HepG2 (cell line): ENCODE data around the gene ANKRD1. TPM values are rescaled to one million over a fixed set of nuclear protein-coding genes. Genes with fewer than 3 reads are reported as not detected.

Source experiments
- ATF7 ChIP-seq, 2 experiments: fragments of 450-650 bp in 1 of 2; sonication (generic) in 1 of 2; formaldehyde crosslinking in 1 of 2; IDR thresholded peaks; 2 replicates each; pipeline versions ENCODE4 v1.4.0 to v1.6.1; 2016 to 2020; ENCODE audit warnings: antibody characterized with exemption in 1 of 2, mild to moderate bottlenecking in 1 of 2, missing genetic modification reagents in 1 of 2
- CERS6 ChIP-seq: sonication (generic); formaldehyde crosslinking; IDR thresholded peaks from 2 replicates; pipeline ENCODE4 v1.5.0; 2020; ENCODE audit warnings: missing genetic modification reagents
- CHD2 ChIP-seq: IDR thresholded peaks from 2 replicates; pipeline ENCODE4 v1.6.1; 2011; ENCODE audit warnings: low read depth, low read length, improper control_type of control experiment
- HOXA5 ChIP-seq: sonication (generic); formaldehyde crosslinking; IDR thresholded peaks from 2 replicates; pipeline ENCODE4 v1.4.0; 2020; ENCODE audit warnings: missing genetic modification reagents
- JARID2 ChIP-seq: sonication (generic); formaldehyde crosslinking; IDR thresholded peaks from 2 replicates; pipeline ENCODE4 v1.8.1; 2023; ENCODE audit warnings: missing genetic modification reagents, inconsistent platforms; ENCODE audit not compliant: insufficient replicate concordance
- KDM5B ChIP-seq: sonication (generic); formaldehyde crosslinking; IDR thresholded peaks from 2 replicates; pipeline ENCODE4 v1.4.0; 2020; ENCODE audit warnings: missing genetic modification reagents, mild to moderate bottlenecking, borderline replicate concordance
- KLF9 ChIP-seq: IDR thresholded peaks from 2 replicates; pipeline ENCODE4 v1.6.1; 2016; ENCODE audit warnings: low read depth
- MED8 ChIP-seq: sonication (generic); formaldehyde crosslinking; IDR thresholded peaks from 2 replicates; pipeline ENCODE4 v1.8.1; 2023; ENCODE audit warnings: mild to moderate bottlenecking, missing genetic modification reagents; ENCODE audit not compliant: insufficient replicate concordance
- MXI1 ChIP-seq: IDR thresholded peaks from 3 replicates; pipeline ENCODE4 v1.6.1; 2012; ENCODE audit warnings: low read depth, low read length, inconsistent platforms, borderline replicate concordance
- NCOA2 ChIP-seq: sonication (generic); formaldehyde crosslinking; IDR thresholded peaks from 2 replicates; pipeline ENCODE4 v1.8.0; 2022; ENCODE audit warnings: inconsistent platforms
- PCBP2 ChIP-seq: fragments of 200-400 bp; formaldehyde crosslinking; optimal IDR thresholded peaks from 2 replicates; pipeline ENCODE3; 2018; ENCODE audit warnings: low read length, low read depth; ENCODE audit not compliant: poor library complexity, severe bottlenecking
- REXO4 ChIP-seq: sonication (generic); formaldehyde crosslinking; IDR thresholded peaks from 2 replicates; pipeline ENCODE4 v1.8.0; 2022; ENCODE audit warnings: missing genetic modification reagents, mild to moderate bottlenecking, borderline replicate concordance
- RFX1 ChIP-seq: fragments of 450-650 bp; IDR thresholded peaks from 2 replicates; pipeline ENCODE4 v1.6.1; 2017
- SMARCE1 ChIP-seq: fragments of 450-650 bp; IDR thresholded peaks from 2 replicates; pipeline ENCODE4 v1.6.1; 2017; ENCODE audit warnings: borderline replicate concordance
- ZBTB1 ChIP-seq: sonication (generic); formaldehyde crosslinking; IDR thresholded peaks from 2 replicates; pipeline ENCODE4 v1.4.0; 2020; ENCODE audit warnings: missing genetic modification reagents, borderline replicate concordance
- ZNF101 ChIP-seq: sonication (generic); formaldehyde crosslinking; IDR thresholded peaks from 2 replicates; pipeline ENCODE4 v1.4.0; 2020; ENCODE audit warnings: mild to moderate bottlenecking, low read depth, missing genetic modification reagents, borderline replicate concordance
- ZNF253 ChIP-seq: sonication (generic); formaldehyde crosslinking; IDR thresholded peaks from 2 replicates; pipeline ENCODE4 v1.8.0; 2022; ENCODE audit warnings: mild to moderate bottlenecking, missing genetic modification reagents, borderline replicate concordance
- ZNF747 ChIP-seq: sonication (generic); formaldehyde crosslinking; IDR thresholded peaks from 2 replicates; pipeline ENCODE4 v1.8.1; 2023; ENCODE audit warnings: missing genetic modification reagents, mild to moderate bottlenecking, borderline replicate concordance
- ZNF777 ChIP-seq: sonication (generic); formaldehyde crosslinking; IDR thresholded peaks from 2 replicates; pipeline ENCODE4 v1.4.0; 2020; ENCODE audit warnings: missing genetic modification reagents
- polyA plus RNA-seq, 8 experiments: library from polyadenylated mRNA; depleted of rRNA in 3 of 8; stranded (reverse) in 7 of 8; unstranded in 1 of 8; fragments of >200 nt; fragmentation: Illumina TruSeq in 4 of 8; extraction: Trizol in 4 of 8; gene quantifications; 2 replicates each; pipeline versions ENCODE4 v1.2.1 to v1.2.3, GENCODE V29; 2011 to 2016; ENCODE audit warnings: low read depth in 4 of 8, missing spikeins in 1 of 8, mixed read lengths in 1 of 8; ENCODE audit not compliant: insufficient read depth in 1 of 8
- total RNA-seq, 5 experiments: library from RNA; depleted of rRNA; stranded (reverse); fragments of >200 nt; fragmentation: Illumina TruSeq; extraction: Trizol; gene quantifications; 2 replicates each; pipeline ENCODE4 v1.2.3, GENCODE V29; 2016; ENCODE audit warnings: low read depth in 1 of 5
- TF ChIP-seq, protein P1 (sequence below): sonication (generic); formaldehyde crosslinking; IDR thresholded peaks from 2 replicates; pipeline ENCODE4 v1.5.1; 2020; ENCODE audit warnings: missing genetic modification reagents, mild to moderate bottlenecking, borderline replicate concordance
- TF ChIP-seq, protein P2 (sequence below): sonication (generic); formaldehyde crosslinking; IDR thresholded peaks from 2 replicates; pipeline ENCODE4 v1.4.0; 2020; ENCODE audit warnings: mild to moderate bottlenecking, missing genetic modification reagents
- TF ChIP-seq, protein P3 (sequence below): sonication (generic); formaldehyde crosslinking; IDR thresholded peaks from 2 replicates; pipeline ENCODE4 v1.8.0; 2022; ENCODE audit warnings: mild to moderate bottlenecking, missing genetic modification reagents, moderate library complexity
- TF ChIP-seq, protein P4 (sequence below): sonication (generic); formaldehyde crosslinking; IDR thresholded peaks from 2 replicates; pipeline ENCODE4 v1.4.0; 2020; ENCODE audit warnings: missing genetic modification reagents
- TF ChIP-seq, protein P5 (sequence below), 2 experiments: fragments of 450-650 bp in 1 of 2; sonication (generic) in 1 of 2; formaldehyde crosslinking; IDR thresholded peaks; 2 replicates each; pipeline versions ENCODE4 v1.5.0 to v1.8.0; 2020 to 2022; ENCODE audit warnings: mild to moderate bottlenecking in 1 of 2, missing genetic modification reagents in 1 of 2

The ANKRD1 gene
- total and polyA plus RNA-seq, 2 of the 13 experiments (the other 11 are each of a cell fraction or from before 2014, with no cell fraction given): 19.4 to 41.8 TPM

DNA sequence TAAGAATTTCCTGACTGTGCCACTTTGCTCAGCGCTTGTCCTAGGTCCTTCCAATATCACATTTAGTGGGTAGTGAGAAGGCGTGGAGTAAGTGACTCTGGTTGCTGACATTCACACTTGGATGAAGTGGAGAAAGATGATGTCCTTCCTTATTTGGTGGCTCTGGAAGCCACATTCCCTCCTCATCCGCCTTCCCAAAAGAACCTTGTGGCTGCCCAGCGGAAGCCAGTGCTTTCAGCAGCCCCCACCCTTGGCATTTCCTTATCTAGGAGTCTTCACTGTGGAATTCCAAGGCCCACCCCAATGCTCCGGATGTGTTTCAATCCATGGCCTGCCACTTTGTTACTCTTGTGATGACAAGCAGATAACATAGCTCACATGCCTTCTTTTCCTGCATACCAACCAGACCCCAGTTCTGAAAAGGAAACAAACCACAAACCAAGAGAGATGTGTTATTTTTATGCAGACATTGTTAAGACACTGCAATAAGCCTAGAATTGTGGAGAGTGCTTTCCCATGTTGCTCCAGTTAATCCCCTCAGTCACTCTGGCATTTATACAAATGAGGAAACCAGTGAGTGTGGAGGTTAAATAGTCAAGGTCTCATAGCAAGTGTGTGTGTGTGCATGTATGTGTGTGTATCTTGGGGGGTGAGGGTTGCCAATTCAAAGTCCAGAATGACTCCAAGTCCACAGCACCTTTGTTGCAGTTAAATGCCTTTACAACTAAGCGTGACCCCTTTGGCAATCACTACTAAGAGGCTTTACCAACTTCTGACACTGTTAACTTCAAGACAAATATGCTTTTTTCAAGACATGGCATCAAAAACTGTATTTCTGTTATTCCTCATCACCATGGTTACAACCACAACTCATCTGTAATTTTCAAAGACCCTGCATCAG is 10.3 kb upstream of the ANKRD1 start (continued):
- no peak for TF ChIP-seq SMARCE1
- no peak for TF ChIP-seq ZNF747 (CRISPR knock-in tag)
- TF ChIP-seq, protein P1, sequence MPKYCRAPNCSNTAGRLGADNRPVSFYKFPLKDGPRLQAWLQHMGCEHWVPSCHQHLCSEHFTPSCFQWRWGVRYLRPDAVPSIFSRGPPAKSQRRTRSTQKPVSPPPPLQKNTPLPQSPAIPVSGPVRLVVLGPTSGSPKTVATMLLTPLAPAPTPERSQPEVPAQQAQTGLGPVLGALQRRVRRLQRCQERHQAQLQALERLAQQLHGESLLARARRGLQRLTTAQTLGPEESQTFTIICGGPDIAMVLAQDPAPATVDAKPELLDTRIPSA (CRISPR knock-in tag): no peak
- TF ChIP-seq, protein P2, sequence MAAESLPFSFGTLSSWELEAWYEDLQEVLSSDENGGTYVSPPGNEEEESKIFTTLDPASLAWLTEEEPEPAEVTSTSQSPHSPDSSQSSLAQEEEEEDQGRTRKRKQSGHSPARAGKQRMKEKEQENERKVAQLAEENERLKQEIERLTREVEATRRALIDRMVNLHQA (CRISPR knock-in tag): no peak
- no peak for TF ChIP-seq REXO4 (CRISPR knock-in tag)
- TF ChIP-seq KDM5B (CRISPR knock-in tag): no peak
- TF ChIP-seq, protein P3, sequence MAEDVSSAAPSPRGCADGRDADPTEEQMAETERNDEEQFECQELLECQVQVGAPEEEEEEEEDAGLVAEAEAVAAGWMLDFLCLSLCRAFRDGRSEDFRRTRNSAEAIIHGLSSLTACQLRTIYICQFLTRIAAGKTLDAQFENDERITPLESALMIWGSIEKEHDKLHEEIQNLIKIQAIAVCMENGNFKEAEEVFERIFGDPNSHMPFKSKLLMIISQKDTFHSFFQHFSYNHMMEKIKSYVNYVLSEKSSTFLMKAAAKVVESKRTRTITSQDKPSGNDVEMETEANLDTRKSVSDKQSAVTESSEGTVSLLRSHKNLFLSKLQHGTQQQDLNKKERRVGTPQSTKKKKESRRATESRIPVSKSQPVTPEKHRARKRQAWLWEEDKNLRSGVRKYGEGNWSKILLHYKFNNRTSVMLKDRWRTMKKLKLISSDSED (CRISPR knock-in tag): no peak
- TF ChIP-seq PCBP2: no peak
- 0 out of 2 replicates have a peak, but pooled peaks have one; percentile 25 for TF ChIP-seq CHD2
- TF ChIP-seq ZNF253 (CRISPR knock-in tag): no peak
- TF ChIP-seq ATF7 (IDR thresholded peaks at IDR 0.05): no peak
- peak; percentile 66; the same call in 1 of the 2 replicates for TF ChIP-seq ATF7 (CRISPR knock-in tag; IDR thresholded peaks at IDR 0.05)
- no peak for TF ChIP-seq CERS6 (CRISPR knock-in tag)
- no peak for TF ChIP-seq HOXA5 (CRISPR knock-in tag)
- TF ChIP-seq MED8 (CRISPR knock-in tag): peak; percentile 57
- TF ChIP-seq RFX1: peak; percentile 34; the same call in 1 of the 2 replicates
- no peak for TF ChIP-seq ZBTB1 (CRISPR knock-in tag)
- no peak for TF ChIP-seq ZNF777
- no peak for TF ChIP-seq JARID2
- no peak for TF ChIP-seq KLF9 (CRISPR knock-in tag)
- TF ChIP-seq, protein P4, sequence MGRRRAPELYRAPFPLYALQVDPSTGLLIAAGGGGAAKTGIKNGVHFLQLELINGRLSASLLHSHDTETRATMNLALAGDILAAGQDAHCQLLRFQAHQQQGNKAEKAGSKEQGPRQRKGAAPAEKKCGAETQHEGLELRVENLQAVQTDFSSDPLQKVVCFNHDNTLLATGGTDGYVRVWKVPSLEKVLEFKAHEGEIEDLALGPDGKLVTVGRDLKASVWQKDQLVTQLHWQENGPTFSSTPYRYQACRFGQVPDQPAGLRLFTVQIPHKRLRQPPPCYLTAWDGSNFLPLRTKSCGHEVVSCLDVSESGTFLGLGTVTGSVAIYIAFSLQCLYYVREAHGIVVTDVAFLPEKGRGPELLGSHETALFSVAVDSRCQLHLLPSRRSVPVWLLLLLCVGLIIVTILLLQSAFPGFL (CRISPR knock-in tag): no peak
- TF ChIP-seq NCOA2: peak; percentile 90
- TF ChIP-seq, protein P5, sequence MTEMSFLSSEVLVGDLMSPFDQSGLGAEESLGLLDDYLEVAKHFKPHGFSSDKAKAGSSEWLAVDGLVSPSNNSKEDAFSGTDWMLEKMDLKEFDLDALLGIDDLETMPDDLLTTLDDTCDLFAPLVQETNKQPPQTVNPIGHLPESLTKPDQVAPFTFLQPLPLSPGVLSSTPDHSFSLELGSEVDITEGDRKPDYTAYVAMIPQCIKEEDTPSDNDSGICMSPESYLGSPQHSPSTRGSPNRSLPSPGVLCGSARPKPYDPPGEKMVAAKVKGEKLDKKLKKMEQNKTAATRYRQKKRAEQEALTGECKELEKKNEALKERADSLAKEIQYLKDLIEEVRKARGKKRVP (CRISPR knock-in tag; IDR thresholded peaks at IDR 0.05): no peak; a peak in 1 of 4 replicates
- no peak for TF ChIP-seq ZNF101 (CRISPR knock-in tag)
- TF ChIP-seq MXI1: no peak
